SU-DHL-6 (cell line): ENCODE measurements around the gene ASTN2.

Experiments used
- H2AFZ ChIP-seq: fragments of 200-600 bp; sonication (generic); 2 replicates; pipeline ENCODE4 v1.6.1; 2014; ENCODE audit warnings: low read depth, mild to moderate bottlenecking, moderate library complexity, mixed read lengths, antibody characterized with exemption, low read length; ENCODE audit not compliant: severe bottlenecking
- H3F3A ChIP-seq: fragments of 200-600 bp; shearing (Covaris generic); 2 replicates; pipeline ENCODE4 v1.6.0; 2016; ENCODE audit warnings: antibody characterized with exemption, mild to moderate bottlenecking; ENCODE audit not compliant: insufficient read depth
- H3K27ac ChIP-seq: fragments of 200-600 bp; sonication (generic); 2 replicates; pipeline ENCODE4 v1.5.1; 2016; ENCODE audit warnings: low read depth, mild to moderate bottlenecking, low read length, moderate library complexity, mixed read lengths
- H3K27me3 ChIP-seq: fragments of 200-600 bp; sonication (generic), shearing (Covaris generic); 2 replicates; pipeline ENCODE4 v1.6.0; 2014; ENCODE audit warnings: mild to moderate bottlenecking, low read length
- H3K36me3 ChIP-seq: fragments of 200-600 bp; sonication (generic); 2 replicates; pipeline ENCODE4 v1.6.1; 2014; ENCODE audit warnings: mild to moderate bottlenecking, low read length, mixed read lengths
- H3K4me2 ChIP-seq: fragments of 300-600, 200-600 bp; shearing (Covaris generic), sonication (generic); 2 replicates; pipeline ENCODE4 v1.6.0; 2014; ENCODE audit warnings: low read length, low read depth, mild to moderate bottlenecking; ENCODE audit not compliant: poor library complexity, severe bottlenecking
- H3K4me3 ChIP-seq: fragments of 200-600 bp; sonication (generic); 2 replicates; pipeline ENCODE4 v1.5.1; 2014; ENCODE audit warnings: antibody characterized with exemption, low read length, mild to moderate bottlenecking, mixed read lengths; ENCODE audit not compliant: insufficient read depth, poor library complexity, severe bottlenecking
- H3K79me2 ChIP-seq: fragments of 200-600 bp; sonication (generic); 2 replicates; pipeline ENCODE4 v1.6.1; 2014; ENCODE audit warnings: mild to moderate bottlenecking, low read length, moderate library complexity; ENCODE audit not compliant: insufficient read depth
- H3K9ac ChIP-seq: fragments of 200-600 bp; sonication (generic); 2 replicates; pipeline ENCODE4 v1.7.0; 2014; ENCODE audit warnings: mild to moderate bottlenecking, low read length
- H3K9me2 ChIP-seq: fragments of 200-600 bp; sonication (generic); replicated peaks from 2 replicates; pipeline ENCODE4 v1.6.1; 2014; ENCODE audit warnings: low read length; ENCODE audit not compliant: insufficient read depth
- H3K9me3 ChIP-seq: fragments of 200-600 bp; sonication (generic); 2 replicates; pipeline ENCODE4 v1.6.1; 2014; ENCODE audit warnings: low read length, mixed read lengths; ENCODE audit not compliant: insufficient read depth
- H4K20me1 ChIP-seq: fragments of 200-600 bp; sonication (generic); 2 replicates; pipeline ENCODE4 v1.6.1; 2014; ENCODE audit warnings: low read depth, mild to moderate bottlenecking, antibody characterized with exemption, low read length, moderate library complexity, mixed read lengths
- EZH2phosphoT487 ChIP-seq: fragments of 200-600 bp; sonication (generic), shearing (Covaris generic); conservative IDR thresholded peaks from 2 replicates; pipeline ENCODE4 v1.6.1; 2018; ENCODE audit warnings: mild to moderate bottlenecking, antibody characterized with exemption, low read length, moderate library complexity, mixed read lengths
- TF ChIP-seq, protein P1 (sequence below): fragments of 200-600 bp; sonication (generic); IDR thresholded peaks from one replicate; pipeline ENCODE4 v1.5.1; 2017; ENCODE audit warnings: antibody characterized with exemption, mild to moderate bottlenecking, low read length, moderate library complexity; ENCODE audit not compliant: insufficient read depth, poor library complexity, severe bottlenecking

Gene ASTN2

DNA sequence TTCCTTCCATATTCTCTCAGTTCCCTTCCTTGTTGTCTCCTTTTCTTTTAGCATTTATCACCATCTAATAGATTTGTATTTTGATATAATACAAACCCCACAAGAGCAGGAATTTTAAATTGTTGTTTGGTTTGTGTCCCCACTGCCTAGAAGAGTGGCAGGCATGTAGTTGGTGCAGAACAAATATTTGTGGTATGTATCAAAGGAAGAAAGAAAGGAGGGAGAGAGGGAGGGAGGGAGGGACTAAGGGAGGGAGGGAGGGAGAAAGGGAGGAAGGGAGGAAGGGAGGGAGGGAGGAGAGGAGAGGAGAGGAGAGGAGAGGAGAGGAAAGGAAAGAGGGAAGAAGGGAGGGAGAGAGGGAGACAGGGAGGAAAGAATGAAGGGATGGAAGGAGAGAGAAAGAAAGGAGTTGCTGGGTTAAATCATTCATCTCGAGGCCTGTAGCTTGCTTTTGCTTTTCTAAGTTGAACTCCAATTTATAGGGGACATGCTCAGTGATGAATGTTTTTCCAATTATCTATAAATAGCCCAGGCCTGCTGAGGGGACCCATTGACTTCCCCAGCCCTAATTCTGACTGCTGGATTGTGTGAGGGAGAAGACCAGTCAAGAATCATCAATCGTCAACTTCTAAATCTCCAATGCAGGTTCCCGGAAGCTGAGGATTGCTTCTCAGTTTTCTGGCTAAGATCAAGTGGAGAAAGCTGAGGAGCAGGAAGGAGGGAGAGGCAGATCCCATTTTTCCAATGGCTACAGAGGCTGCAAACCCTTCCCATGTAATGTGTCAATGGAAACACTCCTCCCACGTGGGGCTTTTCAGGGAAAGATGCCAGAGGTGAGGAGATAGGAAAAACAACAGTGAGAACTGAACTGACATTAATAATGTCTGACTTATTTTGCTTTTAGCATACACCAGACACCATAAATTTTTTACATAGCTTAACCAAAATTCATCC lies 320.7 kb downstream of the ASTN2 start:
- H4K20me1 ChIP-seq: no peaks in the 10 kb centered on the region
- no peaks in the 10 kb centered on the region for H3K79me2 ChIP-seq
- H3K27ac ChIP-seq: no peak overlapping the region
- H3K4me2 ChIP-seq: no peak overlapping the region
- no peak overlapping the region for H3K9ac ChIP-seq
- TF ChIP-seq EZH2phosphoT487: no peak
- TF ChIP-seq, protein P1, sequence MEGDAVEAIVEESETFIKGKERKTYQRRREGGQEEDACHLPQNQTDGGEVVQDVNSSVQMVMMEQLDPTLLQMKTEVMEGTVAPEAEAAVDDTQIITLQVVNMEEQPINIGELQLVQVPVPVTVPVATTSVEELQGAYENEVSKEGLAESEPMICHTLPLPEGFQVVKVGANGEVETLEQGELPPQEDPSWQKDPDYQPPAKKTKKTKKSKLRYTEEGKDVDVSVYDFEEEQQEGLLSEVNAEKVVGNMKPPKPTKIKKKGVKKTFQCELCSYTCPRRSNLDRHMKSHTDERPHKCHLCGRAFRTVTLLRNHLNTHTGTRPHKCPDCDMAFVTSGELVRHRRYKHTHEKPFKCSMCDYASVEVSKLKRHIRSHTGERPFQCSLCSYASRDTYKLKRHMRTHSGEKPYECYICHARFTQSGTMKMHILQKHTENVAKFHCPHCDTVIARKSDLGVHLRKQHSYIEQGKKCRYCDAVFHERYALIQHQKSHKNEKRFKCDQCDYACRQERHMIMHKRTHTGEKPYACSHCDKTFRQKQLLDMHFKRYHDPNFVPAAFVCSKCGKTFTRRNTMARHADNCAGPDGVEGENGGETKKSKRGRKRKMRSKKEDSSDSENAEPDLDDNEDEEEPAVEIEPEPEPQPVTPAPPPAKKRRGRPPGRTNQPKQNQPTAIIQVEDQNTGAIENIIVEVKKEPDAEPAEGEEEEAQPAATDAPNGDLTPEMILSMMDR: no peak
- no peaks in the 10 kb centered on the region for H3K36me3 ChIP-seq
- H3K27me3 ChIP-seq: no peaks in the 10 kb centered on the region
- H2AFZ ChIP-seq: no peak overlapping the region
- no peaks in the 10 kb centered on the region for H3F3A ChIP-seq
- no peak overlapping the region for H3K4me3 ChIP-seq
- no peaks in the 10 kb centered on the region for H3K9me2 ChIP-seq
- no peaks in the 10 kb centered on the region for H3K9me3 ChIP-seq

DNA sequence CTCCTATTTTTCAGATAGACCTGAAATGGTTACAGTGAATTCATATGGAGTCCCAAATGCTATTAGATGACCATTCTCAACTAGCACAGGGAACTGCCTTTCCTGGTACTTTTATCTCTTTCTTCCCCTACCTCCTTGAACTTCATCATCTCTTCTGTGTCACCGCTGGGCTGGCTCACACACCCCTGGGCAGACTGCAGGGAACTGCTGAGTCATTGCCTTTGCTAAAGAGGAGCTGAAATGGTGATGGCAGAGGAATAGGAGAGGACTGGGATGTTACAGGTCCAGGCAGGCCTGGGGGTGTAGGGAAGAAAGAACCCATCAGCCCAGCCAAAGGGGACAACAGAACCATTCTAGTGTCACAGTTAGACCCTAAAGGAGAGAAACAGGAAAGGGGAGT lies 322.3 kb downstream of the ASTN2 start:
- Histone ChIP-seq H3K79me2 (no peaks in the 10 kb centered on the region), H3K9ac (no peak overlapping the region), H3K27ac (no peak overlapping the region), H4K20me1 (no peaks in the 10 kb centered on the region), H2AFZ (no peak overlapping the region), H3K4me3 (no peak overlapping the region), H3K9me3 (no peaks in the 10 kb centered on the region), H3K36me3 (no peaks in the 10 kb centered on the region), H3F3A (no peaks in the 10 kb centered on the region), H3K27me3 (no peaks in the 10 kb centered on the region), H3K4me2 (no peak overlapping the region), H3K9me2 (no peaks in the 10 kb centered on the region)
- TF ChIP-seq, protein P1: no peak
- TF ChIP-seq EZH2phosphoT487: no peak

DNA sequence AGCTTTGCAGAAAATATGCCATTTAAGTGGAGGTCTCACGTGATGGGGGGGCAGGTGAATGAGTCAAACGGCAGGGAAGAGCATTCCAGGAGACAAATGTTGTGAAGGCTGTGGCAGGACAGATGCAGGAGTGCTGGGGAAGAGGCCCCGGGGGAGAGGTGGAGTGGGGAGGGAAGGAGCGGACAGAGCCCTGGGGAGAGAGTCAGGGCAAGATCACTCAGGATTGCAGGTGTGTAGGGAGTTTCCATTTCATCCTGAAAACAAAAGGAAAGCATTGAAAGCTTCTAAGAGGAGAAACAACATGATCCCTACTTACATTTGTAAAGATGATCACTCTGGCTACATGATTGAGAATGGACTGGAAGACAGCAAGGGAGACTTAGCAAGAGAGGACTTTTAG lies 323.3 kb downstream of the ASTN2 start:
- no peaks in the 10 kb centered on the region for H4K20me1 ChIP-seq
- H3K9me3 ChIP-seq: no peaks in the 10 kb centered on the region
- no peaks in the 10 kb centered on the region for H3K27me3 ChIP-seq
- H3K27ac ChIP-seq: no peak overlapping the region
- no peaks in the 10 kb centered on the region for H3K79me2 ChIP-seq
- H3K9ac ChIP-seq: no peak overlapping the region
- no peak overlapping the region for H3K4me3 ChIP-seq
- H3K36me3 ChIP-seq: no peaks in the 10 kb centered on the region
- H2AFZ ChIP-seq: no peak overlapping the region
- no peaks in the 10 kb centered on the region for H3F3A ChIP-seq
- no peak overlapping the region for H3K4me2 ChIP-seq
- no peaks in the 10 kb centered on the region for H3K9me2 ChIP-seq
- TF ChIP-seq EZH2phosphoT487: no peak
- TF ChIP-seq, protein P1: no peak
